ENCODE measurements around the gene USHBP1. TPM values are rescaled to one million over a fixed set of nuclear protein-coding genes. Genes with fewer than 3 reads are reported as not detected.

USHBP1 gene
- total and polyA plus RNA-seq, 2 of the 13 experiments (the other 11 are each of a cell fraction or from before 2014, with no cell fraction given) = 0.15 to 1.5 TPM

DNA sequence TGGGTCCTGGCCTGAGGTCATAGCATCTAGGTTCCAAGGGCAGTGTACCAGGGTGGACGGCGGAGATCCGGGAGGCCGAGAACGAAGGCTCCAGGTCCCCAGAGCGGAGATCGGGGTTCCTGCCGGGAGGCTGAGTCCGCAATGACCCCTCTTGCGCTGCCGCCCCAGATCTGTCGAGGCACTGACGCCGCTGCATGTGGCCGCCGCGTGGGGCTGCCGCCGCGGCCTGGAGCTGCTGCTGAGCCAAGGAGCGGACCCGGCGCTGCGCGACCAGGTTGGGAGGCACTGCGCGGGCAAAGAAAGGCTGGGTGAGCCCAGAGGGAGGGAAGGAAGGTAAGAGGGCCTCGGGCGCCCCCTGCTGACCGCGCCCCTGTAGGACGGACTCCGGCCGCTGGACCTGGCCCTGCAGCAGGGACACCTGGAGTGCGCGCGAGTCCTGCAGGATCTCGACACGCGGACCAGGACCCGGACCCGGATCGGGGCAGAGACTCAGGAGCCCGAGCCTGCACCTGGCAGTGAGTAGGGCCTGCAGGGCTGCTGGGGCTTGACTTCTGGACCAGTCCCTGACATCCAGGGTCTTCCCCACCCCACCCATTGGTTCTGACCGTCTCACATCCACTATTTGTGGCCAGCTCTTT is 18.1 kb upstream of the USHBP1 start (continued):
- TF ChIP-seq, protein P1, sequence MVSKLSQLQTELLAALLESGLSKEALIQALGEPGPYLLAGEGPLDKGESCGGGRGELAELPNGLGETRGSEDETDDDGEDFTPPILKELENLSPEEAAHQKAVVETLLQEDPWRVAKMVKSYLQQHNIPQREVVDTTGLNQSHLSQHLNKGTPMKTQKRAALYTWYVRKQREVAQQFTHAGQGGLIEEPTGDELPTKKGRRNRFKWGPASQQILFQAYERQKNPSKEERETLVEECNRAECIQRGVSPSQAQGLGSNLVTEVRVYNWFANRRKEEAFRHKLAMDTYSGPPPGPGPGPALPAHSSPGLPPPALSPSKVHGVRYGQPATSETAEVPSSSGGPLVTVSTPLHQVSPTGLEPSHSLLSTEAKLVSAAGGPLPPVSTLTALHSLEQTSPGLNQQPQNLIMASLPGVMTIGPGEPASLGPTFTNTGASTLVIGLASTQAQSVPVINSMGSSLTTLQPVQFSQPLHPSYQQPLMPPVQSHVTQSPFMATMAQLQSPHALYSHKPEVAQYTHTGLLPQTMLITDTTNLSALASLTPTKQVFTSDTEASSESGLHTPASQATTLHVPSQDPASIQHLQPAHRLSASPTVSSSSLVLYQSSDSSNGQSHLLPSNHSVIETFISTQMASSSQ (IDR thresholded peaks at IDR 0.05; ENCODE audit: low read depth) = no peak
- TF ChIP-seq, protein P1 (CRISPR knock-in tag; IDR thresholded peaks at IDR 0.05; ENCODE audit: borderline replicate concordance) = 0 out of 2 replicates have a peak, but pooled peaks have one; percentile 51
- peak; percentile 80 for TF ChIP-seq KDM2A (CRISPR knock-in tag; IDR thresholded peaks at IDR 0.05; ENCODE audit: borderline replicate concordance, low read depth)
- TF ChIP-seq LCORL (IDR thresholded peaks at IDR 0.05) = no peak
- peak; percentile 67 for TF ChIP-seq LCORL (CRISPR knock-in tag; IDR thresholded peaks at IDR 0.05)
- no peak for TF ChIP-seq SOX6 (IDR thresholded peaks at IDR 0.05)
- peak; percentile 46; the same call in 1 of the 2 replicates for TF ChIP-seq SOX6 (CRISPR knock-in tag; IDR thresholded peaks at IDR 0.05)
- TF ChIP-seq ZNF382 (CRISPR knock-in tag; IDR thresholded peaks at IDR 0.05; ENCODE audit: borderline replicate concordance) = no peak
- TF ChIP-seq, protein P2, sequence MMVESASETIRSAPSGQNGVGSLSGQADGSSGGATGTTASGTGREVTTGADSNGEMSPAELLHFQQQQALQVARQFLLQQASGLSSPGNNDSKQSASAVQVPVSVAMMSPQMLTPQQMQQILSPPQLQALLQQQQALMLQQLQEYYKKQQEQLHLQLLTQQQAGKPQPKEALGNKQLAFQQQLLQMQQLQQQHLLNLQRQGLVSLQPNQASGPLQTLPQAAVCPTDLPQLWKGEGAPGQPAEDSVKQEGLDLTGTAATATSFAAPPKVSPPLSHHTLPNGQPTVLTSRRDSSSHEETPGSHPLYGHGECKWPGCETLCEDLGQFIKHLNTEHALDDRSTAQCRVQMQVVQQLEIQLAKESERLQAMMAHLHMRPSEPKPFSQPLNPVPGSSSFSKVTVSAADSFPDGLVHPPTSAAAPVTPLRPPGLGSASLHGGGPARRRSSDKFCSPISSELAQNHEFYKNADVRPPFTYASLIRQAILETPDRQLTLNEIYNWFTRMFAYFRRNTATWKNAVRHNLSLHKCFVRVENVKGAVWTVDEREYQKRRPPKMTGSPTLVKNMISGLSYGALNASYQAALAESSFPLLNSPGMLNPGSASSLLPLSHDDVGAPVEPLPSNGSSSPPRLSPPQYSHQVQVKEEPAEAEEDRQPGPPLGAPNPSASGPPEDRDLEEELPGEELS (CRISPR knock-in tag; IDR thresholded peaks at IDR 0.05) = 0 out of 2 replicates have a peak, but pooled peaks have one; percentile 13
- TF ChIP-seq, protein P3, sequence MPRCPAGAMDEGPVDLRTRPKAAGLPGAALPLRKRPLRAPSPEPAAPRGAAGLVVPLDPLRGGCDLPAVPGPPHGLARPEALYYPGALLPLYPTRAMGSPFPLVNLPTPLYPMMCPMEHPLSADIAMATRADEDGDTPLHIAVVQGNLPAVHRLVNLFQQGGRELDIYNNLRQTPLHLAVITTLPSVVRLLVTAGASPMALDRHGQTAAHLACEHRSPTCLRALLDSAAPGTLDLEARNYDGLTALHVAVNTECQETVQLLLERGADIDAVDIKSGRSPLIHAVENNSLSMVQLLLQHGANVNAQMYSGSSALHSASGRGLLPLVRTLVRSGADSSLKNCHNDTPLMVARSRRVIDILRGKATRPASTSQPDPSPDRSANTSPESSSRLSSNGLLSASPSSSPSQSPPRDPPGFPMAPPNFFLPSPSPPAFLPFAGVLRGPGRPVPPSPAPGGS (CRISPR knock-in tag; IDR thresholded peaks at IDR 0.05) = peak; percentile 56; the same call in 1 of the 2 replicates
- TF ChIP-seq, protein P4, sequence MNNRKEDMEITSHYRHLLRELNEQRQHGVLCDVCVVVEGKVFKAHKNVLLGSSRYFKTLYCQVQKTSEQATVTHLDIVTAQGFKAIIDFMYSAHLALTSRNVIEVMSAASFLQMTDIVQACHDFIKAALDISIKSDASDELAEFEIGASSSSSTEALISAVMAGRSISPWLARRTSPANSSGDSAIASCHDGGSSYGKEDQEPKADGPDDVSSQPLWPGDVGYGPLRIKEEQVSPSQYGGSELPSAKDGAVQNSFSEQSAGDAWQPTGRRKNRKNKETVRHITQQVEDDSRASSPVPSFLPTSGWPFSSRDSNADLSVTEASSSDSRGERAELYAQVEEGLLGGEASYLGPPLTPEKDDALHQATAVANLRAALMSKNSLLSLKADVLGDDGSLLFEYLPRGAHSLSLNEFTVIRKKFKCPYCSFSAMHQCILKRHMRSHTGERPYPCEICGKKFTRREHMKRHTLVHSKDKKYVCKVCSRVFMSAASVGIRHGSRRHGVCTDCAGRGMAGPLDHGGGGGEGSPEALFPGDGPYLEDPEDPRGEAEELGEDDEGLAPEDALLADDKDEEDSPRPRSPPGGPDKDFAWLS (CRISPR knock-in tag; IDR thresholded peaks at IDR 0.05; ENCODE audit: borderline replicate concordance) = no peak
- TF ChIP-seq, protein P5, sequence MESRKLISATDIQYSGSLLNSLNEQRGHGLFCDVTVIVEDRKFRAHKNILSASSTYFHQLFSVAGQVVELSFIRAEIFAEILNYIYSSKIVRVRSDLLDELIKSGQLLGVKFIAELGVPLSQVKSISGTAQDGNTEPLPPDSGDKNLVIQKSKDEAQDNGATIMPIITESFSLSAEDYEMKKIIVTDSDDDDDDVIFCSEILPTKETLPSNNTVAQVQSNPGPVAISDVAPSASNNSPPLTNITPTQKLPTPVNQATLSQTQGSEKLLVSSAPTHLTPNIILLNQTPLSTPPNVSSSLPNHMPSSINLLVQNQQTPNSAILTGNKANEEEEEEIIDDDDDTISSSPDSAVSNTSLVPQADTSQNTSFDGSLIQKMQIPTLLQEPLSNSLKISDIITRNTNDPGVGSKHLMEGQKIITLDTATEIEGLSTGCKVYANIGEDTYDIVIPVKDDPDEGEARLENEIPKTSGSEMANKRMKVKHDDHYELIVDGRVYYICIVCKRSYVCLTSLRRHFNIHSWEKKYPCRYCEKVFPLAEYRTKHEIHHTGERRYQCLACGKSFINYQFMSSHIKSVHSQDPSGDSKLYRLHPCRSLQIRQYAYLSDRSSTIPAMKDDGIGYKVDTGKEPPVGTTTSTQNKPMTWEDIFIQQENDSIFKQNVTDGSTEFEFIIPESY (CRISPR knock-in tag; IDR thresholded peaks at IDR 0.05) = peak; percentile 68; the same call in 1 of the 2 replicates
- peak; percentile 56 for TF ChIP-seq ZNF781 (CRISPR knock-in tag; IDR thresholded peaks at IDR 0.05; ENCODE audit: borderline replicate concordance, not compliant biosample characterization)
- TF ChIP-seq ZNF292 (CRISPR knock-in tag; IDR thresholded peaks at IDR 0.05; ENCODE audit: borderline replicate concordance, low read depth) = peak; percentile 46; the same call in 1 of the 2 replicates

Measured in HepG2 (cell line).